Activated CD4-positive, alpha-beta T cell treated with anti-CD3 and anti-CD28 coated beads for 36 hours (primary cell): Measurements from ENCODE around the gene MS4A4A. TPM values are rescaled to one million over a fixed set of nuclear protein-coding genes. Genes with fewer than 3 reads are reported as not detected.
A peak's percentile ranks its signal among the peaks of the same experiment; 100 is the strongest.

ENCODE experiments used
- ATAC-seq: fragments of 200-7000 bp; cut with Tn5 transposase; one replicate; pipeline ENCODE4 v1.10.0; 2021; ENCODE audit warnings: mild to moderate bottlenecking, moderate library complexity
- CTCF ChIA-PET: fragments of 350-600 bp; sonication (Branson Sonifier 250); formaldehyde crosslinking; loops from one replicate; lab custom pipeline; 2021; ENCODE audit warnings: antibody characterized with exemption; lab: Charles Lee
- POLR2A ChIA-PET: fragments of 350-600 bp; sonication (Branson Sonifier 250); formaldehyde crosslinking; loops from one replicate; lab custom pipeline; 2021; ENCODE audit warnings: antibody characterized with exemption, inconsistent platforms; lab: Charles Lee
- DNase-seq: peaks from one replicate; pipeline ENCODE4 v3.0.0-alpha.2; 2020
- H3K27ac Mint-ChIP-seq: one replicate; pipeline ENCODE4 v1.8.0; 2021; ENCODE audit warnings: mixed read lengths
- H3K27me3 Mint-ChIP-seq: one replicate; pipeline ENCODE4 v1.8.0; 2021; ENCODE audit warnings: mixed read lengths
- H3K36me3 Mint-ChIP-seq: one replicate; pipeline ENCODE4 v1.8.0; 2021; ENCODE audit warnings: low read depth, mixed read lengths
- H3K4me1 Mint-ChIP-seq: one replicate; pipeline ENCODE4 v1.8.0; 2021; ENCODE audit warnings: mixed read lengths
- H3K4me3 Mint-ChIP-seq: one replicate; pipeline ENCODE4 v1.8.0; 2021; ENCODE audit warnings: mild to moderate bottlenecking, moderate library complexity, mixed read lengths
- H3K9me3 Mint-ChIP-seq: one replicate; pipeline ENCODE4 v1.8.0; 2021; ENCODE audit warnings: low read depth, mixed read lengths
- intact Hi-C, 2 experiments: fragments of 100-400 bp; cut with DNase I in 1 of 2; cut with micrococcal nuclease in 1 of 2; formaldehyde crosslinking; loops; one replicate each; pipeline versions ENCODE4 v1.14.2 to v1.15.1; 2022 to 2024; cut with DNase I, micrococcal nuclease
- total RNA-seq, 2 experiments: library from RNA; stranded (reverse); gene quantifications; one replicate each; pipeline ENCODE4 v1.2.3, GENCODE V29; 2021

MS4A4A gene
- total RNA-seq, 2 experiments from 2014 or later, result not detected

DNA sequence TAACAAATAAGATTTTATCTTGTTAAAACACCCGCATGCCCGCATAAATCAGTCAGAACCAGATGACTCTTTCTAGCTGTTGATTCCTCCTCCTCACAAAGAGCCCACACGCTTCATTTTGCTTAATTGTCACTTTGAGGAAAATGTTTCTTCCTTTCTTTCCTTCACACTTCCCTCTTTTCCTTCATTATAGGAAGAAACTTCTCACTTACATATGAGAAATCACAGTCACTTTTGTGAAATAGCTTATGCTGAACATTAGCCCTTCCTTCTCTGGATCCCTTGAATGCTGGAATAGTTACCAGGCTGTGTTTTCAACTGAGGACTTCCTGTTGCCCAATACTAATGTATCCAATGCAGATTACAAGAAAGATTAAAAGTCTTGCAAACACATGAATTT lies 52.4 kb downstream of the MS4A4A start:
- no peak overlapping the region for H3K4me3 Mint-ChIP-seq
- CTCF ChIA-PET, result interaction anchor here (0.6 to 4.2 kb wide), 9 partner anchors 9 to 286 kb away, joined by 3 to 16 read pairs (median 4); no protein-coding TSS in a partner anchor
- POLR2A ChIA-PET, result no interaction called here
- DNase-seq (no peak), ATAC-seq (no peak)
- no peaks in the 10 kb centered on the region for H3K9me3 Mint-ChIP-seq
- H3K36me3 Mint-ChIP-seq, result no peaks in the 10 kb centered on the region
- intact Hi-C loops, result no loop called here
- H3K27me3 Mint-ChIP-seq, result peaks cover 12% of the 10 kb centered on the region
- H3K27ac Mint-ChIP-seq, result no peak overlapping the region
- H3K4me1 Mint-ChIP-seq, result no peaks in the 10 kb centered on the region

- intact Hi-C loops, result loop anchor here in 1 of 2 experiments (1.0 kb wide), 1 partner anchor 284 kb away; no protein-coding TSS in a partner anchor
- H3K36me3 Mint-ChIP-seq, result no peaks in the 10 kb centered on the region
- peaks cover 2% of the 10 kb centered on the region for H3K4me1 Mint-ChIP-seq
- ChIA-PET POLR2A (no interaction called here), CTCF (interaction anchor here (0.7 to 4.2 kb wide), 15 partner anchors 9 to 524 kb away, joined by 3 to 16 read pairs (median 3); partner anchors contain the start of gene MRPL16)
- no peaks in the 10 kb centered on the region for H3K9me3 Mint-ChIP-seq
- H3K27me3 Mint-ChIP-seq, result peaks cover 16% of the 10 kb centered on the region
- ATAC-seq (peak; percentile 86), DNase-seq (peak; percentile 85)
- H3K27ac Mint-ChIP-seq, result no peak overlapping the region
- no peak overlapping the region for H3K4me3 Mint-ChIP-seq
These were observed 53.6 kb downstream of the MS4A4A start for GRCh38 chr11:60334005-60334620.

DNA sequence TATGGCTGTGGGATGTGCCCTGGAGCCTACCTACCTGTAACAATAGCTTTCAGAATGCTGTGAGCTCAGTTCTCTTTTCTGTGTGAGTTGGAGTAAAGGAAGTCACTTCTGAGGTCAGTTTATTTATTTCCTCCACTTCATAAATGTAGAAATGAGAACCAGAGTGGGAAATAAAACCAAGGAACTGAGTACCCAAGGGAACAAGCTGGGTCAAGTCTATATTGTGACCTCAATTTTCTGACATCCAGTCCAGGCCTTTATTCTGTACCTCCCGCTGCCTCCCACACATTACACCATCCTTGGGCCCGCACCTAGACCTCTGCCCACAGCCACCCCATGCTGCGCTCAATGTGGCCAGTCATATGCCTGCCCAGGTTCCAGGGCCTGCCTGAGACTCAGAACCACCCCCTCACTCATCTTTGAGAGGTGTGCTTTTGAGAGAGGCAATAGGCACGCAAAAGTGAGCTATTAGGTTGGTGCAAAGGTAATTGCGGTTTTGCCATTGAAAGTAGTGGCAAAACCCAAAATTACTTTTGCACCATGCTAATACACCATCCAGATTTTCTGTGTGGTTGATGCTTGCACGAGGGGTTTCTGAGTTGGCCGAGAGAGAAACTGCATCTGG lies 56.4 kb downstream of the MS4A4A start:
- no peaks in the 10 kb centered on the region for H3K36me3 Mint-ChIP-seq
- no peaks in the 10 kb centered on the region for H3K9me3 Mint-ChIP-seq
- no peak for DNase-seq
- intact Hi-C loops, result no loop called here
- no peak overlapping the region for H3K4me3 Mint-ChIP-seq
- ATAC-seq, result no peak
- ChIA-PET CTCF (interaction anchor here (1.0 to 1.3 kb wide), 2 partner anchors 23 to 69 kb away, joined by 3 read pairs; no protein-coding TSS in a partner anchor), POLR2A (no interaction called here)
- peaks cover 29% of the 10 kb centered on the region for H3K27me3 Mint-ChIP-seq
- peaks cover 2% of the 10 kb centered on the region for H3K4me1 Mint-ChIP-seq
- no peak overlapping the region for H3K27ac Mint-ChIP-seq

- Mint-ChIP-seq H3K27me3 (peaks cover 28% of the 10 kb centered on the region), H3K36me3 (no peaks in the 10 kb centered on the region), H3K27ac (no peak overlapping the region), H3K4me3 (no peak overlapping the region), H3K9me3 (no peaks in the 10 kb centered on the region), H3K4me1 (peaks cover 2% of the 10 kb centered on the region)
- no peak for DNase-seq
- CTCF ChIA-PET, result no interaction called here
- POLR2A ChIA-PET, result no interaction called here
- ATAC-seq, result no peak
- intact Hi-C loops, result no loop called here
These were observed 57.6 kb downstream of the MS4A4A start for GRCh38 chr11:60338053-60338452.

DNA sequence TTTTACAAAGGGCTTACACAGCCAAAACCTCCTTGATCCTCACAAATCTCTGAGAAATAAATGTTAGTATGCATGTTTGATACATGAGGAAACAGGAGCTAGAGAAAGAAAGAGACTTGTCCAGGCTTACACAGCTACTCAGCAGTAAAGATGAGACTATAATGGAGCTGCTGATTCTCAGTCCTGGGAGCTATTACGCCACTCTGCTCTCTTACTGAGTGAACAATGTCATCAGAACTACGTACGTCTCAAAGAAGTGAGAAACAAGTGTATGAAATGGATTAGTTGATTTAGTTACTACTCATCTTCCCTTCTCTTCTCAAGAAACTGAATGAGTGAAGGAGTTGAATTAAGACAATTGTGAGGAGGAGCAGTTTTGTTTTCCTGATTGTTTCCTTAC lies 58.9 kb downstream of the MS4A4A start:
- DNase-seq (no peak), ATAC-seq (no peak)
- POLR2A ChIA-PET, result no interaction called here
- H3K4me1 Mint-ChIP-seq, result peaks cover 2% of the 10 kb centered on the region
- CTCF ChIA-PET, result no interaction called here
- no peak overlapping the region for H3K27ac Mint-ChIP-seq
- H3K36me3 Mint-ChIP-seq, result no peaks in the 10 kb centered on the region
- H3K9me3 Mint-ChIP-seq, result no peaks in the 10 kb centered on the region
- peaks cover 27% of the 10 kb centered on the region for H3K27me3 Mint-ChIP-seq
- H3K4me3 Mint-ChIP-seq, result no peak overlapping the region
- intact Hi-C loops, result no loop called here

DNA sequence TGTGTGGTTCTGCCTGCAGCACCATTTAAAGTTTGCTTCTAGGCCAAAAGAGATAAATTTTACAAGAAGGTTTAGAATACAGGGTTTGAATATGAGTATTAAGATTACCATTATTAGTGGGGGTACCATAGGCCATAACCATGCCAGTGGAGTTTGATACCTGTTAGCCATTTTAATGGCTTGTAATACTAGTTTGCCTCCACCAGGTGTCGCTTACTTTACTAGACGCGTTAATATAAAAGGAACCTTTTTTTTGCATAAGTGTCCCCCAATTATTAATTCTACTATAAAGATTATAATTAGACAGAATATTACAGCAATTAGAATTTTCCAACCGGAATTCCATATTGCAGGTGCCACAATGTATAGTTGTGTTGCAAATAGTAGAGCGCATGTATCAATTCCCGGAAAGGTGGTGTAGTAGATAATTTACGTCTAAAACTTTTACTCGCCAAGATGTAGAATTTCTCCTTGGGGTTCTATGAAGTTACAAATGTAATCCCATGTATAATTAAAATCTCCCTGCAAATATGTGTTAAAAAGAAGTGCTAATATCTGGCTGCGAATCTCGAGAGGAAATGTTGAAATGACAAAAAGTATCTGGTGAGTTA lies 62.7 kb downstream of the MS4A4A start:
- CTCF ChIA-PET, result interaction anchor here (0.7 to 3.2 kb wide), 8 partner anchors 9 to 277 kb away, joined by 3 to 16 read pairs (median 5); no protein-coding TSS in a partner anchor
- peak; percentile 10 for DNase-seq
- H3K27ac Mint-ChIP-seq, result no peak overlapping the region

GRCh38 chr11:60344146-60344545 lies 63.7 kb downstream of the MS4A4A start:
- DNase-seq (no peak), ATAC-seq (no peak)
- ChIA-PET POLR2A (no interaction called here), CTCF (interaction anchor here (1.4 to 3.2 kb wide), 6 partner anchors 10 to 276 kb away, joined by 4 to 16 read pairs (median 8); no protein-coding TSS in a partner anchor)
- Mint-ChIP-seq H3K9me3 (no peaks in the 10 kb centered on the region), H3K36me3 (no peaks in the 10 kb centered on the region), H3K27me3 (peaks cover 31% of the 10 kb centered on the region), H3K27ac (no peak overlapping the region), H3K4me3 (no peak overlapping the region), H3K4me1 (no peaks in the 10 kb centered on the region)
- intact Hi-C loops, result loop anchor here in 1 of 2 experiments (2.0 kb wide), 1 partner anchor 79 kb away; no protein-coding TSS in a partner anchor

More for the DNA sequence above, 62.7 kb downstream of the MS4A4A start:
- Mint-ChIP-seq H3K9me3 (no peaks in the 10 kb centered on the region), H3K4me3 (no peak overlapping the region), H3K36me3 (no peaks in the 10 kb centered on the region), H3K4me1 (peaks cover under 1% of the 10 kb centered on the region), H3K27me3 (peaks cover 32% of the 10 kb centered on the region)
- POLR2A ChIA-PET, result no interaction called here
- intact Hi-C loops, result loop anchor here (1.0 kb wide), 1 partner anchor 275 kb away; no protein-coding TSS in a partner anchor
- no peak for ATAC-seq

GRCh38 chr11:60345489-60345888 lies 65.0 kb downstream of the MS4A4A start:
- no peaks in the 10 kb centered on the region for H3K36me3 Mint-ChIP-seq
- ATAC-seq (no peak), DNase-seq (peak; percentile 65)
- H3K27me3 Mint-ChIP-seq, result peaks cover 25% of the 10 kb centered on the region
- H3K4me3 Mint-ChIP-seq, result no peak overlapping the region
- POLR2A ChIA-PET, result no interaction called here
- CTCF ChIA-PET, result interaction anchor here (0.7 to 3.2 kb wide), 10 partner anchors 10 to 349 kb away, joined by 3 to 16 read pairs (median 5); no protein-coding TSS in a partner anchor
- H3K4me1 Mint-ChIP-seq, result no peaks in the 10 kb centered on the region
- H3K27ac Mint-ChIP-seq, result no peak overlapping the region
- intact Hi-C loops, result loop anchor here (1.0 to 2.0 kb wide), 2 partner anchors 80 to 81 kb away; no protein-coding TSS in a partner anchor
- no peaks in the 10 kb centered on the region for H3K9me3 Mint-ChIP-seq

- Mint-ChIP-seq H3K27me3 (peaks cover 16% of the 10 kb centered on the region), H3K4me3 (no peak overlapping the region), H3K9me3 (no peaks in the 10 kb centered on the region), H3K4me1 (no peaks in the 10 kb centered on the region), H3K36me3 (no peaks in the 10 kb centered on the region), H3K27ac (no peak overlapping the region)
- ATAC-seq (no peak), DNase-seq (no peak)
- POLR2A ChIA-PET, result no interaction called here
- CTCF ChIA-PET, result interaction anchor here (0.6 to 1.8 kb wide), 3 partner anchors 13 to 78 kb away, joined by 3 to 9 read pairs (median 4); no protein-coding TSS in a partner anchor
- intact Hi-C loops, result no loop called here
These were observed 66.8 kb downstream of the MS4A4A start for GRCh38 chr11:60347084-60347797.

GRCh38 chr11:60348116-60348515 lies 67.7 kb downstream of the MS4A4A start:
- no peak overlapping the region for H3K27ac Mint-ChIP-seq
- H3K9me3 Mint-ChIP-seq, result no peaks in the 10 kb centered on the region
- peaks cover 15% of the 10 kb centered on the region for H3K27me3 Mint-ChIP-seq
- ChIA-PET POLR2A (no interaction called here), CTCF (interaction anchor here (0.6 kb wide), 1 partner anchor 153 kb away, joined by 3 read pairs; no protein-coding TSS in a partner anchor)
- ATAC-seq (no peak), DNase-seq (no peak)
- no peaks in the 10 kb centered on the region for H3K4me1 Mint-ChIP-seq
- H3K4me3 Mint-ChIP-seq, result no peak overlapping the region
- no peaks in the 10 kb centered on the region for H3K36me3 Mint-ChIP-seq
- intact Hi-C loops, result no loop called here

- intact Hi-C loops, result no loop called here
- H3K4me3 Mint-ChIP-seq, result no peak overlapping the region
- CTCF ChIA-PET, result no interaction called here
These were observed 69.5 kb downstream of the MS4A4A start for GRCh38 chr11:60349990-60350389.

More at GRCh38 chr11:60349990-60350389, 69.5 kb downstream of the MS4A4A start:
- Mint-ChIP-seq H3K9me3 (no peaks in the 10 kb centered on the region), H3K27me3 (peaks cover 15% of the 10 kb centered on the region), H3K36me3 (no peaks in the 10 kb centered on the region), H3K4me1 (no peaks in the 10 kb centered on the region), H3K27ac (no peak overlapping the region)
- POLR2A ChIA-PET, result no interaction called here
- ATAC-seq (no peak), DNase-seq (no peak)
